NCI-H146 treated with DMSO at 0.1 percent for 48 hours (cell line): ENCODE data around the gene CALHM5.

Experiments used
- DNase-seq: peaks from one replicate; lab custom pipeline; 2025; ENCODE audit not compliant: unreplicated experiment; lab: John Stamatoyannopoulos, UW

Gene CALHM5

GRCh38 chr6:116545651-116546050, 34.2 kb downstream of the CALHM5 start, which contains the start of gene TRAPPC3L:
TSS of gene TRAPPC3L (minus strand) at chr6:116545684. CDS start at chr6:116545514, 170 bp downstream.
- no peak for DNase-seq

DNA sequence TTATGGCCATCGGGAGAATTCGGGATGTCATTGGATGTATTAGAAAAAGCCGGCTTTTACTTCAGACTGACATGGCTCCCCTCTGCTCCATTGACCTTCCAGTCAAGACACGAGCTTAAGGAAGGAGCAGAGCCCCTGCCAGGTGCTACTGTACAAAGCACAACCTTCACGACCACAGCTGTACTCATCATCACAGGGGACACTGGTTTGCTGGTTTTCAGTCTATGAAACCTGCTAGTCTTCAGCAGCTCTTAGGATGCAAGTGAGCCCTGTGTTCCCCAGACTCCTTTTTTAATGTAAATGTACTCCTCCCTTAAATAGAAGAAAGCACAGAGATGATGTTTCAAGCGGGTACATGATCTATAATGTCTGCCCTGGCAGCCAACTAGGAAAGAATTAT, 35.9 kb downstream of the CALHM5 start:
- DNase-seq: no peak

DNA sequence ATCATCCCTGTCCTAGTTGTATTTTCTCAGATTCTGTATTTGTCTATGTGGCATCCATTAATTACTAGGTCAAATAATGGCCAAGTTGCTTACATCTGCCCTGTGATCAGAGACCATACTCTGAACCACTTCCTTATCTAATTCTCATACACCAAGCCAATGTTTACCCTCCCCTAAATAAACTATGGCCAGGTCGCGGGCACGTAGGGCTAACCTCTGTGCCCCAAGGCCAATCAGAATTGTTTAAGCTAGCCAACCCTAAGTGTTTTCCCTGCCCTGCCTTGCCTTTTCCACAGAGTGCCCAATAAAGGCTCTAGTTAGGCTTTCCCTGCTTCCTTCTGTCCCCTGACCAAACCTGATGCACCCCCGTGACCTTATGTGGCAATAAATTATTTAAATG, 39.4 kb downstream of the CALHM5 start:
- peak; percentile 63 for DNase-seq

DNA sequence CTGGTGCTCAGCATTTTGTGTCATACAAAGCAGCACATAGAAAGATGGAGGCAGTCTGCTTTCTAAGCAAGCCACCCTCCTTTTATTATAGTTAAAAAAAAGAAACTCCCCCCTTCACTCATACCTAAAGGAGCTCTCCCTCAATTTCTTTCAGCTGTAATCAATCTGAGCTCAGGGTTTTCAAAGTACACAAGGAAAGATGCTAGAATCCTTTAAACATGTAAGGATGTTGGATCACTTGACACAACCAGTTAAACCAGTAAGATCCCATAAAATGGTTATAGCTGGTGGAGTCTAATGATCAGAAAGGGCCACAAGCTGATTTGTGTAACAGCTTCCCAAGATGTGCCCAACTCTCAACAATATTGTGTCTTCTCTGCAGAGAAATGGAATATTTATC, 42.0 kb downstream of the CALHM5 start, which contains the start of gene CALHM4:
Gene CALHM4 (plus strand): TSS at position 301 of the 400 bp plus-strand sequence. CDS start 43 bp downstream, at position 344.
- no peak for DNase-seq

GRCh38 chr6:116556065-116556464, 44.6 kb downstream of the CALHM5 start:
- no peak for DNase-seq

GRCh38 chr6:116556814-116557415, 45.5 kb downstream of the CALHM5 start:
- DNase-seq: no peak

DNA sequence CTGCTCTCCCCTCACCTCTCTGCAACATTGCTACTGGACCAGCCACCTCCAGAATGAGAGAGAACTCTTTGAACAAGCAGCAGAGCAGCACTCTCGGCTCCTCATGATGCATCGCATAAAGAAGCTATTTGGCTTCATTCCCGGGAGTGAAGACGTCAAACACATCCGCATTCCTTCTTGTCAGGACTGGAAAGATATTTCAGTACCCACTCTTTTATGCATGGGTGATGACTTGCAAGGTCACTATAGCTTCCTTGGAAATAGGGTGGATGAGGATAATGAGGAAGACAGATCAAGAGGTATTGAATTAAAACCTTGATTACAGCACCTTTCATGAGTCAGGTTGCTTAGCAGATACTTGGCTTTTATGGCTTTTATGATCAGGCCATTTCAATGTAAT, 46.5 kb downstream of the CALHM5 start:
- DNase-seq: no peak

GRCh38 chr6:116560130-116560529, 48.7 kb downstream of the CALHM5 start:
- DNase-seq: no peak

DNA sequence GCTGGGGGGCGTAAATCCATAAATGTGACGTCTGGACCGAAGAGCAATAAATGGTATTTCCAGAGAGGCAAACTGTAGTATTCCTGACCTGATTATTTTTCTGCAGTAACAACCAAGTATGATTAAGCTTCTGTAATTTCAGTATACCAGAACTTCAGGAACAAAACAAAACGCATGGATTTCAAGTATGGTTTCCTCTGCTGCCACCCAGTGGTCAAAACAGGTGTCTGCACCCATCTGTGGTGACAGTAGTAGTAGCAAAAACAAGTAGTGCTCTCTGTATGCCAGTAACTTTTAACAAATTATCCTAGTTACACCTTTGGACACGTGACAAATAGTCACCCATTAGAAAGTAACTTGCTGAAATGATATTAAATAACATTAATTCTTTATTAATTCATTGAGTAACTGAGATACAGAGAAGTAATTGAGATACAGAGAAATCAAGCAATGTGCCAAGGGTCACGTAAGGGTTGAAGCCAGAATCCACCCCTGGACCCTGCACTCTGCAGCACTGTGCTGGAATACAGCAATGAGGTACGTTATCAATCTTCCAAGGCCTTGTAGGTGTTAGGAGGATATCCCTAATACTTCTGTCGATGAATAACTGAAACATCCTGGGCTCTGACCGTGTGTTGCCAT, 50.1 kb downstream of the CALHM5 start:
- DNase-seq: peak; percentile 42

GRCh38 chr6:116562019-116562403, 50.6 kb downstream of the CALHM5 start:
- no peak for DNase-seq

- DNase-seq: no peak
These were observed 51.2 kb downstream of the CALHM5 start for GRCh38 chr6:116562614-116563013.

DNA sequence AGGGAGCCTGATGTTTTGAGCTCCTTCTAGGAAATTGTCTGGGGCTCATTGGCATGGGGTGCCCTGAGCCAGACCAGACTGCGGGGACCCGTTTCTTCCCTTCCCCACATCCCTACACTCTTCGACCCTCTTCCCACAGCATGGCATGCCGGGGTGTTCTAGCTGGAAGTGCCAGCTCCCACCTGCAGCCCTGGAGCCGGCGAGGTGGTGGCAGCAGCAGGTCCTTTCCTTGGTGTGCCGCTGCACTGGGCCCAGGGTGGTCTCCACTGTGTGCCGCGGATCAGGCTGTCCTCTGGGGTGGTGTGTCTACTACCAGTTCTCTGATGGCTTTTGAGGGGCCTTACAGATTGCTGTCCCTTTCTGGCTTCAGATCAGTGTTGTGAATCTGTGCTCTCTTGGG, 52.4 kb downstream of the CALHM5 start:
- DNase-seq: no peak

GRCh38 chr6:116564311-116564710, 52.9 kb downstream of the CALHM5 start:
- DNase-seq: no peak

DNA sequence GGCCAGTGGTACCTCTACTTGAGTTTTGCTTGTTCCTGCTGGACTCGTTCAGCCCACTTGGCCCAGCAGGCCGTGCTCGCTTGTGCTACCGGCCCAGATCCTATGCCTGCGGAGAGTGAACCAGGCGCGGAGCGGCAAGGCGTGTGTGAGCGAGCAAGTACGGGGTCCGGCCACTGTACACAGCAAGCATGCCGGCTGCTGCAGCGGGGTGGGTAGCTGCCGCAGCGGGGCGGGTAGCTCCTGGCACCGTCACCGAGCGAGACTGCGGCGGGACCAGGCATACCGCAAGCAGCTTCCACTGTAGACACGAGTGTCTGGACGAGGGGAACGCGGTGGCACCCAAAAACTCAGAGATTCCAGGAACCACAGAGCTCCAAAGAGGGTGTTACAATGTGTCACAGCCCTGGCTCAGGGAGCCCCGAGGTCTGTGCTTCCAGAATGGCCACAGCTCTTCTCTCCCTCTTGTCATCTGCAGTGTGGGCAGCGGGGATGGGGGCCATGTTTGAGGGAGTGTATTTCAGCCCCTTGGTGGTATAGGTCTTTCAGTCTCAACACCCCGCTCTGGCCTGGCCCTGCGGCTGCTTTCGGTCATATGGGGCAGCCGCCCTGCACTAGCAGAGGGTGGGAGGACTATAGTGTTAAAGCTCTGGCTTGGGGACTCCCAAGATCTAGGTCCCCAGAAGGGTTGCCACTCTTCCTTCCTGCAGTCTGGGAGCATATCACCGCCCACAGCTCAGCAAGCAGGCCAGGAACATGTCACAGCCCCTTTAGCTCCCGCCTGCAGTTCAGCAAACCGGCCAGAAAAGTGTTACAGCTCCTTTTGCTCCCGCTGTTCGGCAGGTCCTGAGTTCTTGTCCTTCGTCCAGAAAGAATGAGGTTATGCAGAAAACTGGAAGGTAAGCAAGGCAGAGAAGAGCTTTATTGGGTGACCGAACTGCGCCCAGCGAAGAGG, 53.8 kb downstream of the CALHM5 start:
- DNase-seq: no peak

- no peak for DNase-seq
These were observed 56.7 kb downstream of the CALHM5 start for GRCh38 chr6:116568111-116568510.

- DNase-seq: no peak
These were observed 57.6 kb downstream of the CALHM5 start for GRCh38 chr6:116568821-116569755.

GRCh38 chr6:116570856-116571682, 59.6 kb downstream of the CALHM5 start, which contains the start of gene RWDD1:
TSS of gene RWDD1 (plus strand) at chr6:116571504. CDS start at chr6:116571583, 79 bp downstream.
- peak; percentile 95 for DNase-seq

GRCh38 chr6:116571683-116572000, 60.2 kb downstream of the CALHM5 start:
- no peak for DNase-seq

- peak; percentile 31 for DNase-seq
These were observed 60.7 kb downstream of the CALHM5 start for GRCh38 chr6:116572162-116572561.
